Placental pericyte (primary cell): ENCODE results near the gene SLC45A1. TPM values are rescaled to one million over a fixed set of nuclear protein-coding genes. Genes with fewer than 3 reads are reported as not detected.

ENCODE experiments used
- small RNA-seq: library from RNA; depleted of rRNA; stranded (forward); fragments of <200 nt; gene quantifications from one replicate; pipeline ENCODE3, GENCODE V24; 2012; ENCODE audit warnings: low replicate concordance
- total RNA-seq: library from RNA; depleted of rRNA; stranded (reverse); fragments of >200 nt; gene quantifications from 2 replicates; pipeline ENCODE4 v1.2.3, GENCODE V29; 2012

SLC45A1 gene
- total RNA-seq: 1.8 and 1.9 TPM in 2 replicates

DNA sequence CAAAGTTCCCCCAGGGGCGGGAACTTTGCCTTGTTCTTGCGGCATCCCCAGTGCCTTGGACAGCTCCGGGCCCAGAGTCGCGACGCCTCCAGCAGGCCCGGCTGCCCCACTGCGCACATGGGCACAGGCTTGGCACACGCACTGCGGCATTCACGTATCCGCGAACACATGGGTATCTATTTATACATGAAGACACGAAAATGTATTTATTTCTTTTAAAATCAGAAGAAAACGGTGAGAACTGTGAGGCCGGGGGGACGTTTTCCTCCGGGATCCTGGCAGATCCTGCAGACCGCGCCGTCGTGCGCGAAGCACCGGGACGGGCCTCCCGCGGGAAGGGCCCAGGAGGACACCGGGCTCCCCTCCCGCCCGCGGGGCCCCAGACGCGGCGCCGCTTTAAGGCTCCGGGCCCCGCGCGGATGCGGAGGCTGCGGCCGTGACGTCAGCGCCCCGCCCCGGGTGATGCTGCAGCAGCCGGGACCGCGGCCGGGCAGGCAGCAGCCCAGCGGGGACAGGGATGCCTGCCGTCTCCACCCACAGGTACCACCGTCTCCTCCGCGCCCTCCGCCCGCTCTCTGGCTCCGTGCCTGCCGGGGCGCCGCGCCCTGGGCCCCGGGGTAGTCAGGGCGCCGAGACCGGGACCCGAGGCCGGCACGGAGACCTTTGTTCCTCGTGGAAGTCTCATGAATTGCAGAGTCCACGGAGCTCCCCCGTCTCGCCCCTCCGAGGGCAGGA lies at the start of gene SLC45A1:
SLC45A1 (plus strand) TSS at position 468 of the 735 bp plus-strand sequence. CDS start 6,216 bp downstream, outside the sequence.

Small RNA genes within 50 kb of the gene (small RNA-seq; reads per million reads assigned to genes)
- gene RF00019 (not detected), gene RNU6-991P (not detected)
